ENCODE results near the gene USP43.

The USP43 gene

DNA sequence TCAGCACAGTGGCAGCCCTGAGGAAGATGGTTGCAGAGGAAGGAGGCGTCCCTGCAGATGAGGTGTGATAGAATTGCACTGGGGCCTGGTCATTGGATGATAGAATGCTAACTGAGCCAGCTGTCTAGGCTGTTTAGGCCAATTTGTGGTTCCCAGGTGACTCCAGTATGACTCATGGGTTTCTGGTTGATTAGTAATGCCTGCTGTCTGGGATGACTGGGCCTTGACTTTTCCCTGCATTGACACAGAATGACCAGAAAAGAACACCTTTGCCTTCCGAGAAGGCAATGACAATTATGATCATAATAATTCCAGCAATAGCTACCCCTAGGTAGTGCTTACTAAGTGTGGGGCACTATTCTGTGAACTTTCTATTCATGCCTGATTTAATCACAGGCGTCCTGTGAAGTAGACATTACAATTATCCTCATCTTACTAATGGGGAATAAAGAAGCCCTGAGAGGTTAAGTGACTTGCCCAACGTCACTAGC, 31.5 kb downstream of the USP43 start:
- Mint-ChIP-seq H3K27me3 (ENCODE audit: low read depth) (no peaks in the 10 kb centered on the region), H3K36me3 (ENCODE audit: low read depth) (no peaks in the 10 kb centered on the region), H3K4me3 (no peak overlapping the region), H3K27ac (no peak overlapping the region), H3K4me1 (ENCODE audit: low read depth) (no peaks in the 10 kb centered on the region), H3K9me3 (peaks cover 14% of the 10 kb centered on the region)

DNA sequence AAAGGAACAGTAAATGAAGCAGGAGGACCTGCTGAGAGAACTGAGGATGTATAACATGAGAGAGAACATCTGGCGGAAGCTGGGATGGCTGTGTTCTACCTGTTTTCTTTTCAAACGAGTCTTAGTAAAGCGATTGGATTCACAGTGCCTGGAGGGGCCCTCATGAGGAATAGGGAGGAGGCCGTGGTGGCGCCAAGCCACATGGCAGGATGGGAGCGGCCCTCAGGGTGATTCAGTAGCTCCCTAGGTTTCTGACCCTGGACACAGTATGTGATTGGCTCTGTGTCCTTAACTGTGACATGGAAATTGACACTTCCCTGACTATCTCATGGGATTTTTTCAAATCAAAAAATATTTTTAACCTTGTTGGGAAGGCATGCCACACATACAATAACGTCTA, 32.1 kb downstream of the USP43 start:
- no peaks in the 10 kb centered on the region for H3K27me3 Mint-ChIP-seq (ENCODE audit: low read depth)
- no peak overlapping the region for H3K27ac Mint-ChIP-seq
- no peak overlapping the region for H3K4me3 Mint-ChIP-seq
- H3K9me3 Mint-ChIP-seq: peaks cover 14% of the 10 kb centered on the region
- no peaks in the 10 kb centered on the region for H3K36me3 Mint-ChIP-seq (ENCODE audit: low read depth)
- H3K4me1 Mint-ChIP-seq (ENCODE audit: low read depth): no peaks in the 10 kb centered on the region

- no peaks in the 10 kb centered on the region for H3K4me1 Mint-ChIP-seq (ENCODE audit: low read depth)
- no peak overlapping the region for H3K4me3 Mint-ChIP-seq
- H3K36me3 Mint-ChIP-seq (ENCODE audit: low read depth): no peaks in the 10 kb centered on the region
- H3K27ac Mint-ChIP-seq: no peak overlapping the region
- peaks cover 14% of the 10 kb centered on the region for H3K9me3 Mint-ChIP-seq
- H3K27me3 Mint-ChIP-seq (ENCODE audit: low read depth): no peaks in the 10 kb centered on the region
Observed at GRCh38 chr17:9677896-9678295, 32.6 kb downstream of the USP43 start.

- peaks cover 6% of the 10 kb centered on the region for H3K9me3 Mint-ChIP-seq
- H3K4me3 Mint-ChIP-seq: no peak overlapping the region
- no peak overlapping the region for H3K27ac Mint-ChIP-seq
- H3K27me3 Mint-ChIP-seq (ENCODE audit: low read depth): no peaks in the 10 kb centered on the region
- no peaks in the 10 kb centered on the region for H3K4me1 Mint-ChIP-seq (ENCODE audit: low read depth)
- no peaks in the 10 kb centered on the region for H3K36me3 Mint-ChIP-seq (ENCODE audit: low read depth)
Observed at GRCh38 chr17:9684955-9685621, 39.8 kb downstream of the USP43 start.

- Mint-ChIP-seq H3K27ac (no peak overlapping the region), H3K4me3 (no peak overlapping the region), H3K9me3 (no peaks in the 10 kb centered on the region), H3K36me3 (ENCODE audit: low read depth) (no peaks in the 10 kb centered on the region), H3K4me1 (ENCODE audit: low read depth) (no peaks in the 10 kb centered on the region), H3K27me3 (ENCODE audit: low read depth) (no peaks in the 10 kb centered on the region)
Observed at GRCh38 chr17:9693755-9694154, 48.4 kb downstream of the USP43 start.

- H3K9me3 Mint-ChIP-seq: no peaks in the 10 kb centered on the region
- H3K4me1 Mint-ChIP-seq (ENCODE audit: low read depth): no peaks in the 10 kb centered on the region
- no peak overlapping the region for H3K4me3 Mint-ChIP-seq
- H3K27ac Mint-ChIP-seq: no peak overlapping the region
- H3K27me3 Mint-ChIP-seq (ENCODE audit: low read depth): no peaks in the 10 kb centered on the region
- no peaks in the 10 kb centered on the region for H3K36me3 Mint-ChIP-seq (ENCODE audit: low read depth)
Observed at GRCh38 chr17:9696279-9697044, 51.1 kb downstream of the USP43 start.

- H3K27ac Mint-ChIP-seq: no peak overlapping the region
- no peaks in the 10 kb centered on the region for H3K9me3 Mint-ChIP-seq
- no peaks in the 10 kb centered on the region for H3K36me3 Mint-ChIP-seq (ENCODE audit: low read depth)
- no peaks in the 10 kb centered on the region for H3K4me1 Mint-ChIP-seq (ENCODE audit: low read depth)
- no peak overlapping the region for H3K4me3 Mint-ChIP-seq
- no peaks in the 10 kb centered on the region for H3K27me3 Mint-ChIP-seq (ENCODE audit: low read depth)
Observed at GRCh38 chr17:9700136-9700535, 54.8 kb downstream of the USP43 start.

GRCh38 chr17:9700754-9701476, 55.6 kb downstream of the USP43 start:
- H3K9me3 Mint-ChIP-seq: no peaks in the 10 kb centered on the region
- H3K27me3 Mint-ChIP-seq (ENCODE audit: low read depth): no peaks in the 10 kb centered on the region
- no peak overlapping the region for H3K27ac Mint-ChIP-seq
- H3K4me3 Mint-ChIP-seq: no peak overlapping the region
- no peaks in the 10 kb centered on the region for H3K36me3 Mint-ChIP-seq (ENCODE audit: low read depth)
- no peaks in the 10 kb centered on the region for H3K4me1 Mint-ChIP-seq (ENCODE audit: low read depth)

DNA sequence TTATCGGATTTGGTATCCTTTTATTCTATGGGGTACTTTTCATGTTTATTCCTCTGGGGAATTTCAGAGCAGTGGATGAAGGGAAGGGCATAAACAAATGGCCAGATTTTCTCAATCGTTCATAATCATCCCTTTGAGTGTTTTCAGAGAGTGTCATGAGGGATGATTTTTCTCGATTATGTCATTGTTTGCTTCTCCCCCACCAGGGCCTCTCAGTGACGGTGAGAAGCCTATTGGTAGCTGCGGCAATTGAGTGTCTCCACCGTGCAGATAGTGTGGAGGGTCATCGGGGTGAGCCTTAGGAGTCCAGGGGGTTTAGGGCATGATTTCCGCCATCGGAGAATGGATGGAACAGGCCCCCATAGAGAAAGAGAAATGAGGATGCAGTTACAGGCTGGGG, 57.2 kb downstream of the USP43 start:
- Mint-ChIP-seq H3K27me3 (ENCODE audit: low read depth) (no peaks in the 10 kb centered on the region), H3K9me3 (no peaks in the 10 kb centered on the region), H3K27ac (no peak overlapping the region), H3K4me3 (no peak overlapping the region), H3K4me1 (ENCODE audit: low read depth) (no peaks in the 10 kb centered on the region), H3K36me3 (ENCODE audit: low read depth) (no peaks in the 10 kb centered on the region)

- no peaks in the 10 kb centered on the region for H3K36me3 Mint-ChIP-seq (ENCODE audit: low read depth)
- no peak overlapping the region for H3K27ac Mint-ChIP-seq
- no peak overlapping the region for H3K4me3 Mint-ChIP-seq
- no peaks in the 10 kb centered on the region for H3K4me1 Mint-ChIP-seq (ENCODE audit: low read depth)
- no peaks in the 10 kb centered on the region for H3K27me3 Mint-ChIP-seq (ENCODE audit: low read depth)
- no peaks in the 10 kb centered on the region for H3K9me3 Mint-ChIP-seq
Observed at GRCh38 chr17:9702914-9703780, 57.8 kb downstream of the USP43 start.

GRCh38 chr17:9703781-9704082, 58.4 kb downstream of the USP43 start:
- Mint-ChIP-seq H3K36me3 (ENCODE audit: low read depth) (no peaks in the 10 kb centered on the region), H3K4me3 (no peak overlapping the region), H3K27me3 (ENCODE audit: low read depth) (no peaks in the 10 kb centered on the region), H3K9me3 (no peaks in the 10 kb centered on the region), H3K4me1 (ENCODE audit: low read depth) (no peaks in the 10 kb centered on the region), H3K27ac (no peak overlapping the region)

DNA sequence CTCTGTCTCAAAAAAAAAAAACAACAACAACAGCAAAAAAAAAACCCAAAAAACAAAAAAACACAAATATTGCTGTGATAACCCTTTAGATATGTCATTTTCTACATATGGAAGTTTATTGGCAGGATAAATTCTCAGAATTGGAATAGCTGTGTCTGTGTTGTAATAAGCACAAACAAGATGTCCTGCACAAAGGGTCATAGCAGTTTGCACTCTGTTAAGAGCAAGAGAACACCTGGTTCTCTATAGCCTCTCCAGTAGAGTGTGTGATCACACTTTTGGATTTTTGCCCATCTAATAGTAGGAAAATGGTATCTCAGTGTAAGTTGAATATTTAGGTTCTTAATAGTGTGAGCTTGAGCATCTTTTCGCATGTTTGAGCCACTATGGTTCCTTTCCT, 60.4 kb downstream of the USP43 start:
- no peaks in the 10 kb centered on the region for H3K9me3 Mint-ChIP-seq
- H3K27me3 Mint-ChIP-seq (ENCODE audit: low read depth): no peaks in the 10 kb centered on the region
- H3K36me3 Mint-ChIP-seq (ENCODE audit: low read depth): no peaks in the 10 kb centered on the region
- no peak overlapping the region for H3K27ac Mint-ChIP-seq
- no peaks in the 10 kb centered on the region for H3K4me1 Mint-ChIP-seq (ENCODE audit: low read depth)
- no peak overlapping the region for H3K4me3 Mint-ChIP-seq

- no peak overlapping the region for H3K4me3 Mint-ChIP-seq
Observed at GRCh38 chr17:9707948-9708347, 62.6 kb downstream of the USP43 start.

GRCh38 chr17:9714801-9715200, 69.5 kb downstream of the USP43 start:
- Mint-ChIP-seq H3K4me1 (ENCODE audit: low read depth) (no peaks in the 10 kb centered on the region), H3K4me3 (no peak overlapping the region), H3K36me3 (ENCODE audit: low read depth) (no peaks in the 10 kb centered on the region), H3K27me3 (ENCODE audit: low read depth) (no peaks in the 10 kb centered on the region), H3K27ac (no peak overlapping the region), H3K9me3 (no peaks in the 10 kb centered on the region)

More at GRCh38 chr17:9707948-9708347, 62.6 kb downstream of the USP43 start:
- Mint-ChIP-seq H3K27ac (no peak overlapping the region), H3K4me1 (ENCODE audit: low read depth) (no peaks in the 10 kb centered on the region), H3K36me3 (ENCODE audit: low read depth) (no peaks in the 10 kb centered on the region), H3K9me3 (no peaks in the 10 kb centered on the region), H3K27me3 (ENCODE audit: low read depth) (no peaks in the 10 kb centered on the region)

All from T-helper 1 cell treated with Interleukin-12 subunit alpha and Interleukin-12 subunit beta and Interleukin-4 antibody, amounts not matched to agents 30 μg/mL and 1 μg/mL, for 36 hours (primary cell).